Measurements from ENCODE around the gene CACNA1F.
"Not testable (repeated sequence)": the region's sequence is repeated elsewhere in the genome, so short reads cannot be mapped to it uniquely, and the experiment has no call there.

The CACNA1F gene

DNA sequence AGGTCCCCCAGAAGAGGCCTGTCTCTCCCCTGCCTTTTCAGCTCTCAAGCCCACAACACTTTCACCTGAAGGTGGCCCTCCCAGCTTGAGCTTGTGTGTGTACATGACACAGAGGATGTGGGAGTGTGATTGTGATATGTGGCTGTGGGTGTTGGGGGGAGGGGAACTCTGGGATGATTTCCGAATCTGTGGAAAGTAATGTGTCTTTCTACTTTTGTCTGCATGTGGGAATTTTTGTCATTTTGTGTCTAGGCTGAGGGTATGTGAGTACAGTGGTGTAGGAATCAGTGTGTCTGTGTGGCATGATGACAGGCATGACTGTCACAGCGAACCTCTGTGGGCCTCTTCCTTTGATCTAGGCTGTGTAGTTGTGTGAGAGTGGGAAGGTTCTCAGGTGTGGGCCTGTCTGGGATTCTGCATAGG, 39.6 kb downstream of the CACNA1F start:
- no peak for DNase-seq

DNA sequence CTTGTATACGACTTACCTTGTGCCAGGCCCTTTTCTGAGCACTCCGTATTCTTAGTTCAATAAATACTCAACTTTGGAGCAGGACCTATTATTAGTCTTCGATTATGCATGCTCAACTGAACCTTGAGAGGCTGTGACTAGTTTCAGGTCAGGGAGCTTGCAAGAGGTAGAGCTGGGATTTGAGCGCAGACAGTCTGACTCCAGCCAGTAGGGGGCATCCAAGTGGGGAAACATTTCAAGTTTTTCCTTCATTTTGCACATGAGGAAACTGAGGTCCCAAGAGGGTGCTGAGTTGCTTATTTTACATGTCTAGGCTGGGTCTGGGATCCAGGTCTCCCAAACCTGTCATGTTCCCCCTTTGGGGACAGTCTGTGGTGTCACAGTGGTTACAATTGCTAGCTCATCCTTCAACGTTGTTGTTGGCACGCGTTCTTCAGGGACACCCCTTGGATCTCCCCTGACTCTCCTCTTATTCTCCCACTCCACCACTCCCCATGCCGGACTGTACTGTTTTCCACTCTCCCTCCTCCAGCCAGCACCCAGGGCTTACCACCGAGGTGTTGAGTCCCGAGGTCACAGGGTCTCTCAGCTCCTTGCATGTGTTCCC, 40.3 kb downstream of the CACNA1F start:
- no peak for DNase-seq

DNA sequence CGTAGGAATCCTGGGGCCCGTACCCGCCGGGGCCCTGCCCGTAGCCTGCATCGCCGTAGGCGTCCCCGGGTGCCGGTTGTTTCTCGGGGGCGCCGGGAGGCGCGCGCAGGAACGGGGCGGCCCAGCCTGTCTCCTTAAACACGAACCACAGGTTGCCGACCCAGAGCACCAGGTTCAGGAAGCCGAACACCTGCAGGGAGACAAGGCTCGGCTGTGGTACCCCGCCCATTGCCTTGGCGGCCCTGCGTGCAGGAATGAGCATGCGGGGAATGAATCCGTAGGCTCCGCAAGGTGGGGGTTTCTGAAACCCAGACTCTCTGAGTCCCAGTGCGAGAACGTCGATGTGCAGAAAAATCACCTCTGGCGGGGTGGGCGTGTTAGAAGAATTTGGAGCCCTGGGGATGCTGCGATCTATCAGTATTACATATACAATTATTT, 41.5 kb downstream of the CACNA1F start:
- DNase-seq: no peak

GRCh38 chrX:49190821-49191573, 42.1 kb downstream of the CACNA1F start:
- DNase-seq: peak; percentile 100

DNA sequence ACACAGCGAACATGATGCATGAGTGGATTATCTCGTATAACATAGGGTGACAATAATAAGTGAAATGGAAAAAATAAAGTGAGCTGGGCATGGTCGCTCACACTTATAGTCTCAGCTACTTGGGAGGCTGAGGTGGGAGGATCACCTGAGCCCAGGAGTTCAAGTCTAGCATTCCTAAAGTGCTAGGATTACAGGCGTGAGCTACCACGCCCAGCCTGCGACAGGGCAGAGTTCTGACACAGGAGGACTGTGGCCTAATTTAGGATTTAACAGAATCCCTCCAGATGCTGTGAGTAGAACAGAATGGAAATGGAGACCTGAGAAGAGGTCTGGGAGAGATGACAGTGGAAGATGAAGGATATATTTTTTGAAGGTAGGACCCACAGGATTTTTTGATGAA, 43.5 kb downstream of the CACNA1F start:
- no peak for DNase-seq

GRCh38 chrX:49188468-49189076, 44.6 kb downstream of the CACNA1F start:
- DNase-seq: no peak

GRCh38 chrX:49187526-49187925, 45.6 kb downstream of the CACNA1F start:
- DNase-seq: no peak

- no peak for DNase-seq
These were observed 46.1 kb downstream of the CACNA1F start for GRCh38 chrX:49187028-49187394.

DNA sequence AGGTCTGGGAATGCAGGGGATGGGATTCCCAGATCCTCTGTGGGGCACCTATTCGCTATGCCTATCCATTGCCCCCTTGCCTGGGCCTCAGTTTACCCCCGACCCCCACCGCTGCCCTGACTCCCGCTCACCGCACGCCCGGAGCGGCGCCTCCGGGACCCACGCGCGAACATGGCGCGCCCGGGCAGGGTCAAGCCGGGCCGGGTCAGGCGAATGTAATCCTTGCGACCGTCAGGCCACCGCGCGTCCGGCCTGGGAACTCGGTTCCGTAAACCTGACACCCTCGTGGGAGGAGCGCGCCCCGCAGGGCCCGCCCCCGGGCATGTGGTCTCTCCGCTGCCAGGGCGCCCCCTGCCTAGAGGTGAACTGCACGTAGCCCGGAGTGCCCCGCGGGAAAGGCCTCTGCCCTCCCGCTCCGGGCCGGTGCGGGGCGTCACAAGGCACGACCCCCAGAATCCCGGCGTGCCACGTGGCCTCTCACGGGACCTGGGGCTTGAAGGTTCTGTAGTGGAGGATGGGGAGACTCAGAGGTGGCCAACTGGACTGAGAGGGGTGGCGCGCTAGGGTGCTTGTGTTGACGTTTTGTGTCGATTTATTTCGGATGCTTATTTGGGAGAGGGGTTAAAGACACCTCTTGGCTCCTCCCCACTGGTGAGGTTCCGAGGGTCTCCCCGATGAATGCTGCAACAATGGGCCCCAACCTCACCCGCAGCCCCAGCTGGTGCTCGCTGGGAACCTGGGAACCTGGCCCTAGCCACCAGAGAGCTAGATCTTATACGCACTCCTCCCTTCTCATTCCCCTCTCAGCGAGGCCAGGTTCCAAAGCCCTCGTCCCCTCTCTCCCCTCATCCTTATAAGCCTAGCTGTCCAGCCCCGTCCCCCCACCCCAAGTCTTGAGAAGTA, 46.8 kb downstream of the CACNA1F start, which contains the start of gene PRICKLE3:
PRICKLE3 (minus strand) TSS at position 249 of the 903 bp plus-strand sequence; CDS start at position 173, 76 bp downstream.
- DNase-seq: no peak

DNA sequence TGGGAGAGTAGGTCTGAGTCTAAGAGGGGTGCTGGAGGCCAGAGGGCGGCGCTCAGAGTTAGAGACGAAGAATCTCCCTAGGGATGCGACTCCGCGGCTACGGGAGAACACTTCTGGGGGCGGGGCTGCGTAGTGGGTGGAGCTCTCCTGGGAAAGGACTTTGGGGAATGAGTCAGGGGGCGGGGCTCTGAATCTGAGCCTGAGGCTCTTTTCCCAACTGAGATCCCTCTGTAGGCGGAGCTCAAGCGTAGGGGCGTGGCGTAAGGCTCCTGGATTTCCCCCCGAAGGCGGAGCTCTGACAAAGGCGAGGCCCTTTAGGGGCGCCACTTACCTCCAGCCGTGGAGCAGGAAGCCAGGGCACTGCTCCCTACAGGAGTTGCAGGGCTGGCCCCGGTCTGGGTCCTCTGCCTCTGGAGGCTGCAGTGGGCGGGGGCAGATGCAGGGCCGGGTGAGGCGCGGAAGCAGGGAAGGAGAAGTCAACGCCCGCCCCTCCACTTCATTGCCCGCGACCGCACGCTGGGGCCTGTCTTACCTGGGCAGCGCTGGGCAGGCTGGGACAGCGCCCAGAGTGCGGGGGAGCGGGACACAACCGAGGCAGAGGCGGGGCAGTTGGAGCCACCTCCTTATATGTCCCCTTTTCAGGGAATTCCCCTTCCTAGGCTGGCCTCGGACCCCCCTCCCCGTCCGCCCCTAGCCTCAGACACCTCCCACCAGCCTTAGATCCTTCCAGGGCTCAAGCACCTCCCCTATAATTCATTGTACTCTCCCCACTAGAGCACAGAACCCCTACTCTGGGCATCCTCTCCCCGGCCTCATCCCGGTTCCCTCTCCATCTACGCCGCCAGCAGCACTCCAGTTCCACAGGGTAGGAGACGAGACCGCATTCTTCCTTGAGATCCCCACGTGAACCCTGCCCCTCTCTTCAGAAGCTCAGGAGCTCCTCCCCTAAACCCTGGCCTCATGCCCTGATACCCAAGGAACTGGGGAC, 48.6 kb downstream of the CACNA1F start:
- DNase-seq: peak; percentile 69

DNA sequence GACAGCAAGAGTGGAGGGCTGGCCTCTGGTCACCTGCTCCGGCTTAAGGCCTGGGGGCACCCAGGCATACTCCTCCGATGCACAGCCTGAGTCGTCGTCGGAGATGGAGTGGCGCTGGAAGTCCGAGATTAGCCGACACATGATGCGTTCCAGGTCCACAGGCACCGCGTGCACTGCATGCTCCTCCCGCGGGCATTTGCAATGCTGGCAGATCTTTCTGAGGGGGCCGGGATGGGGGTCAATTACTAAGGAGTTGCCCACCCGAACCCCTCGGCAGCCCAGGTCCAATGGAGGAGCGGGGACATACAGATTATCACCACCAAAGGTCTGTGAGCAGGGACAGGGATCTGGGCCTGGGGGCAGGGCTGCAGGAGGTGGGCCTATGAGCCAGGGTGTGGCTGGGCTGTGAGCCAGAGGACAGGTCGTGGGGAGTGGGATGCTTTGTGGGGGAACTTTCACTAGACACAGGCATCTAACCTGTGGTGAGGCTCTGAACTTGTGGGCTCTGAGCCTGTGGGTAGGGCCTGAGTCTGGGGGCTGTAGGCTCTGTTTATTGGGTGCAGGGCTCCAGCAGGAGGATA, 49.3 kb downstream of the CACNA1F start:
- no peak for DNase-seq

DNA sequence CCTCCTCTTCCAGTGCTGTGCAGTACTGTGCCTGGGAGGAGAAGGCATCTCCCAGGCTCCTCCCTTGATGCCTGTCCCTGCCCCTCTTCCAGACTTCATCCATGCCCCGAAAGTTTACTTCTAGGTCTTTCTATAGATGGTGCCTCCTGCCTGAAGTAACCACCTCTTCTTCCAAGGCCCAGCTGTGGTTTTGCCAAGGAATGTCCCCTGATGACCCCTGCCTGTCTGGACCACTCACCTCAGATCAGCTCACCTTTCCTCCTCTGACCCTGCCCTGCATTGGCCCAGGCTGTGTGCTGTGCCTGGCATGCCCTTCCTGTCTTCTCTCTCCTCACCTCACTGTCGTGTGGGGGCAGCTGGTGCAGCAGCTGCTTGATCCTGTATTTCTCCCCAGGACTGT, 53.8 kb downstream of the CACNA1F start:
- DNase-seq: no peak

GRCh38 chrX:49178537-49178936, 54.6 kb downstream of the CACNA1F start:
- no peak for DNase-seq

DNA sequence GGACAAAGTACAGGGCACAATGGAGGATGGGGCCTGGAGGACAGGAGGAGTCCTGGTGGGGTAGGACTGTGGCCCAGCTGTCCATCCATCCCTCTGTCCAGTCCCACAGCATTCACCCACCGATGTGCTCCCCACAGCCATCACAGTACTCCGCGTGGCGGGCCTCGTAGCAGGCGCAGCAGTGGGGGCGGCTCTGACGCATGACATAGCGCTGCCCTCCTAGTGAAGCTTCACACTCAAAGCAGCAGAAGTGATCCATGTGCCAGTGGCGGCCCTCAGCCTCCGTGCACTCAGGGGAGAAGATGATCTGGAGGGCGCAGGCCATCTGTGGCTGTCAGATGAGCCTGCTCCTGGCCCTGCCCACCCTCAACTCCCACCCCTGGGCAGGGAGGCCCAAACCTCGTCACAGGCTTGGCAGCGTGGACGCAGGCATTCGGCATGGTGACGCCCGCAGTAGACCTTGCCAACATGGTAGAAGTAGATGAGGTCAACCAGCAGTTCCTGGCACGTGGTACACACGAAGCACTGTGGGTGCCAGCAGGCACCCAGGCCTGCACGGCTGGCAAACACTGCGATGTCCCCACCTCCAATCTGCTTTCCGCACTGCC, 55.2 kb downstream of the CACNA1F start:
- no peak for DNase-seq

GRCh38 chrX:49177338-49177833, 55.8 kb downstream of the CACNA1F start:
- DNase-seq: no peak

DNA sequence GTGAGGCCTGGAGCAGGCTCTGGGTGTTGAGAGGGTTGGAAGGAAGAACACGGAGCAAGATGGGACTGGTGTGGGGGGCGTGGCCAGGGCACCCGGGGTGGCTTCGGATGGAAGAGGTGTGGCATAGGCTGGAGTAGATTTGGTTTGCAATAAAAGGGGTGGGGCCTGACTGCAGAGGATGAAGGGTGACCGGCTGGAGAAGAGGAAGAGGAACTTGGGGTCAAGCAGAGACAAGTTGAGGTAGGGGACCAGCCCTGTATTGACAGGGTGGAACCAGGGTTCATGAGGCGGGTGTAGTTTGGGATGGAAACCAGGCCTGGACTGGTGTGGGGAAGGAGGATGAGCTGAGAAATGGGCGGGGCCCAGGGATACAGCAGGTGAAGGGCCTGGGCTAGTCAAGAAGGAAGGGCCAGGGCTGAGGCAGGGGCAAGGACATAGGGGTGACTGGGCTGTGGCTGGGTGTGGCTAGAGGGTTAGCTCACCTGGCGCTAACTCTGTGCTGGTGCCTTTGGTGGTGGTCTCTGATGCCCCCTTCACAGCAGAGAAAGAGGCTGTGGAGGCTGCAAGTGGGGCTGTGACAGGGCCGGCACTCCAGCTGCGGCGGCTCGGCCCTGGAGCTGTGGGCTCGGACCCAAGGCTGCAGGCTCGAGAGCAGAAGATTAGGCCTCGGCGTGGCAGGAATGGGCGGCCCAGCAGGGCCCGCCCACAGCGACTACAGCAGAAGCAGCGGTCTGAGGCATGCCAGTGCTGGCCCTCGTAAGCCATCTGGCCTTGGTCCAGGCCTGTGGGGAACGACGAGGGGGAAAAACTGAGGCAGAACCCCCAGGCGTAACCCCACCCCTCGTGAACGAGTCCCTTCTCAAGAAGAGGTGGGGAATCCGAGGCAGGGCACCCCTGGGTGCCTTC, 56.5 kb downstream of the CACNA1F start:
- no peak for DNase-seq

DNA sequence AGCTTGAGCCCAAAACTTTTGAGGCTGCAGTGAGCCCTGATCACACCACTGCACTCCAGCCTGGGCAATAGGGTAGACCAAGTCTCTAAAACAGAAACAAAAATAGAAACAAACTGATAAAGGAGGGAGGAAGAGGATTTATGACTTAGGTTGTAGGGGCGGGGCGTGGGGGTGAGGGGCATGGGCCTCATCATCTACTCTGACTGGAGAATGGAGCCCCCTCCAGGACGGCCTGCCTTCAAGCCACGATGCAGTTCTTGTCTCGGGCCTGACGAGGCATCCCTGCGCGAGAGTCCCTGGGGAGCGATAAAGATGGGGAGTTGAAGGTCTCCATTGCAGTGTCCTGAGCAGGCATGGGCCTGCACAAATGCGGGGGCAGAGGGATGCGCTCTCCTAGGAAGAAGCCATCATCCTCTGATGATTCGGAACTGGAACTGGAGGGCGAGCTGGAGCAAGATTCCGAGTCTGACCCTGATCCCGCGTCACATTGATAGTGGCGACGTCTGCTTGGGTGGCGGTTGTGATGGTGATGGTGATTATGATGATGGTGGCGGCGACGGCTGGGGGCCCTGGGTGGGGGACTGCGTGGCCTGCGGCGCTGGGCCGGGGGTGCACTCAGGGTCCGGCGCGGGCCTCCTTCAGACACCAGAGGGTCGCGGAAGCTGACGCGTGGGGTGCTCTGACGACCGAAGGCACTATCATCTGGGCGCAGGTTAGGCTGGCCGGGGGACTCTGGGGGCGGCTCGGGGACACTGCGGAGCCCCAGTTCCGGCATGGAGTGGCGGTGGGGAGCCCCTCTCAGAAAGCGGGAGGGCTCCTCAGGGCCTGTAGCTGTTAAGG, 57.5 kb downstream of the CACNA1F start:
- no peak for DNase-seq

DNA sequence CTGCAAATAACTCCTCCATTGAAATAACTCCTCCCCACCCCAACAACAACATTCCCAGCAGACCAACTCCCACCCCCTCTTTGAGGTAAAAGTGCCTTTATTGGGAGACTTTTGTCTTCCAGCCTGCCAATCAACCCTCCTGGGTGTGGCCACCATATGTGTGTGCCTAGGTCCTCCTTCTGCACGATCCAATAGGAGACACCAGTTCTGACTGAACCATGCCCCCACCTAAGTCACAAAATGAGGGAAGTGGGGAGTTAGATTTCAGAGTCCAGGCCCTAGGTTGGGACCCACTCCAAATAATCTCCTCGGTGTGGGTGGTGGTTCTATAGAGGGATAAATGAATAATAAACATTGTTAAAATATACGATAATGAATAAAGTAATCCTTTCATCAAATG, 58.4 kb downstream of the CACNA1F start:
- no peak for DNase-seq

GRCh38 chrX:49173544-49173943, 59.6 kb downstream of the CACNA1F start:
- DNase-seq: not testable (repeated sequence)
